Erythroblast (primary cell): ENCODE results near the gene TNNI3K.

ENCODE experiments used
- DNase-seq, 2 experiments: peaks; one replicate each; lab custom pipeline; 2025; lab: John Stamatoyannopoulos, UW
- GATA1 ChIP-seq: IDR thresholded peaks from 2 replicates; pipeline ENCODE4 v1.6.1; 2011; ENCODE audit warnings: low read depth, mild to moderate bottlenecking, control low read depth, low read length, moderate library complexity
- POLR2A ChIP-seq: IDR thresholded peaks from 2 replicates; pipeline ENCODE4 v1.6.1; 2011; ENCODE audit warnings: mild to moderate bottlenecking, low read length

The TNNI3K gene

GRCh38 chr1:74422421-74423292, 187.5 kb downstream of the TNNI3K start:
- no peak for DNase-seq

DNA sequence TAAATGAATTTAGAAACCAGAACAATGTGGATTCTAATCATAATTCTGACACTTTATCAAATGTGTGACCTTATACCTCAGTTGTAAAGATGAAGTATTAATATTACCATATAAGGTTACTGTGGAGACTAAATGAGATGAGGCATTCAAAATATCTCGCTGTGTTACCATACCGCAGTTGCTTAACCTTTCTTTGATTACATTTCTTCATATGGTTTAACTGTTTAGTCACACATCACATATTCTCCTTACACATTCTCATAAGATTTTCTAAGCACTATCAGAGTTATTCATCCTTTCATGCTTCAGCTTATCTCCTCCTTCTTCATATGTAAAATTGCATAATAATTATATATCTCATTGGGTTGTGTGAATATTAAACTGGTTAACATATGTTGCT, 188.3 kb downstream of the TNNI3K start:
- TF ChIP-seq GATA1 (no peak), POLR2A (no peak)
- DNase-seq = no peak

More at GRCh38 chr1:74422421-74423292, 187.5 kb downstream of the TNNI3K start:
- TF ChIP-seq POLR2A (no peak), GATA1 (no peak)

- no peak for TF ChIP-seq POLR2A
- TF ChIP-seq GATA1 = no peak
- no peak for DNase-seq
These were observed 190.5 kb downstream of the TNNI3K start for GRCh38 chr1:74425676-74426075.

- peak in 1 of 2 experiments; percentile 4 for DNase-seq
- no peak for TF ChIP-seq POLR2A
- TF ChIP-seq GATA1 = no peak
These were observed 191.2 kb downstream of the TNNI3K start for GRCh38 chr1:74426208-74426937.

DNA sequence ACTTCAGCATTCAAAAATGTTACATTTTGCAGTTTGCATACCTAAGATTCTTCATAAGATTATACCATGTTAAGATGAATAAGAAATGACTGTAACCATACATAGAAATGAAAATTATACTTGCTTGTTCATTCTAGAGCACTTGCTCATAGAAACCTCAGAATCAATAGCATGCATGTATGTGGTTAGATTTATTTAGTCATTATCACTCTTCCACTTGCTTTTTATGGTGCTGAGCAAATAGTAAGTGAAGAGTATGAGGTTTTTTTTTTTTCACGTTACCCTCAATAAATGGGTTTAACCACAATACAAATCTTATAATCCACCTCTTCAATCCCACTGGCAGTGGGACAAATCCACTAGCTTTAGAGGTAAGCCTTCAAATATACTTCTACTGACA, 192.5 kb downstream of the TNNI3K start:
- DNase-seq = no peak
- TF ChIP-seq POLR2A = no peak
- TF ChIP-seq GATA1 = no peak

GRCh38 chr1:74429580-74429979, 194.4 kb downstream of the TNNI3K start:
- TF ChIP-seq POLR2A = no peak
- no peak for TF ChIP-seq GATA1
- DNase-seq = no peak

DNA sequence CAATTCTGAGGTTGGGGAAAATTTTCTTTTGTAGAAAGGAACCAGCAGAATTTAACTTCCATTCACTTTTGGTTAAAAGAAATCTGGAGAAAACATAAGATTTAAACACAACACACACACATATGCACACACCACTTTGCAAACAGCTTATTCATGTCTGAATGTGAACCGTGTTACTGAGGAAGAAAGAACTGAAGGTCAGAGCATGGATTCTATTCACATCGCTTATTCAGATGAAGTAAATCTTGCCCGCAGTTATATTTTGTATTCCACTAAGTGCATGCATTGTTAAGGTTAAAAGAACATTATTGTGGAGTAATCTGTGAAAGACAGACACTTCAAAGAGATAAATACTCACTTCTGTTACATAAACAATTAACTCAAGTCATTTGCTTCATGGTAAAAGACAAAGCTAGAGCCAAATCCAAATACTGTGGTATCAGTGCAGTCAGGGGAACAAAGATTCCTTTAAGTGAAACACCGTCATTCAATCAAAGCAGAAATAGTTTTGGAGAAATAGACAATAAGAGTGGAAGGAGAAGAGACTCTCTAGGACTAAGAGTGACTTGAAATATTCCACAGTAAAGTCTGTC, 195.3 kb downstream of the TNNI3K start:
- DNase-seq = no peak
- TF ChIP-seq POLR2A (no peak), GATA1 (no peak)

- no peak for DNase-seq
- TF ChIP-seq POLR2A (no peak), GATA1 (no peak)
These were observed 196.3 kb downstream of the TNNI3K start for GRCh38 chr1:74431531-74431930.

GRCh38 chr1:74432325-74432724, 197.1 kb downstream of the TNNI3K start:
- no peak for DNase-seq
- TF ChIP-seq POLR2A (no peak), GATA1 (no peak)

- no peak for DNase-seq
- TF ChIP-seq GATA1 (no peak), POLR2A (no peak)
These were observed 199.1 kb downstream of the TNNI3K start for GRCh38 chr1:74434321-74434720.

DNA sequence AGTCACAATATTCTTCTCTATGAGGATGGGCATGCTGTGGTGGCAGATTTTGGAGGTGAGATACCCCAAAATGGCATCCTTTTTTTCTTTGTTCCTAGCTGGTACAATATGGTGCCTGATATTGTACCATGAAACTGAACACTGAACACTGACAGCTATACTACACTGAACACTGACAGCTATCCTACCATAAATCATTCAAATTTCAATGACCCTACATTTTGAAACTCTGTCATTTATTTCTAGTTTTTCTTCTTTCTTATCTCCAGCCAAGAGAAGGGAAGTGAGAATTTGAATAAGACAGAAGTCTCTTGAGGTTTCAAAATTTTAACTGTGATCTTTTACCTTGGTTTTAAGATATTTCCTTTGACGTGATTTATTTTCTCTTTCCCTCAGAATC, 200.9 kb downstream of the TNNI3K start:
- no peak for DNase-seq
- TF ChIP-seq GATA1 (no peak), POLR2A (no peak)

GRCh38 chr1:74437035-74437434, 201.8 kb downstream of the TNNI3K start:
- TF ChIP-seq GATA1 = no peak
- no peak for TF ChIP-seq POLR2A
- no peak for DNase-seq

- no peak for DNase-seq
- TF ChIP-seq GATA1 = no peak
These were observed 216.8 kb downstream of the TNNI3K start for GRCh38 chr1:74452035-74452434.

DNA sequence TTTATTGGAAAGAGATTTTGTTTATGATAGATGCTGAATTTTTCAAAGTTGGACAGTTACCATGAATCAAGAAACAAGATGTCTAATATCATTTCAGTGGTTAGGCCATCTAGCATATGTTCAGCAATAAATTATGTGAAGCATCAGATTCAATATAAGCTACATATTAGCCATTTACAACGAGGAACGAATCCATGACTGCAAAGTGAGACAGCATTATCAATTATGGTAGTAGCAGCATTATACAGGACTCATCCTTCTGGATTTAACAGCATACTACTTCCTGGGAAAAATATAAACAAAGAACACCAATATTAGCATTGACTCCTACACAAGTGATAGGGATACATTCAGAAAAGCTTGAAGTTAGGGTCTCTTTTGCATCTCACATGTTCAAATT, 218.1 kb downstream of the TNNI3K start:
- TF ChIP-seq POLR2A (no peak), GATA1 (no peak)
- no peak for DNase-seq
